Right atrium auricular region (tissue), 2 donors: ENCODE measurements around the gene QRSL1. TPM values are rescaled to one million over a fixed set of nuclear protein-coding genes. Genes with fewer than 3 reads are reported as not detected.

ENCODE experiments used
- DNase-seq: peaks from one replicate; pipeline ENCODE4 v3.0.0-alpha.2; 2019; ENCODE audit warnings: low spot score
- H3K27ac ChIP-seq, 2 donors: fragments of 200-600 bp; sonication (generic); 1 replicate in 1 of 2; 2 replicates in 1 of 2; pipeline ENCODE4 v1.5.1; 2016 to 2019
- H3K27me3 ChIP-seq, 2 donors: fragments of 200-600 bp; sonication (generic); one replicate each; pipeline versions ENCODE4 v1.5.1 to v1.6.0; 2017 to 2019
- H3K36me3 ChIP-seq: fragments of 200-600 bp; sonication (generic); one replicate; pipeline ENCODE4 v1.5.1; 2016
- H3K4me1 ChIP-seq, 2 donors: fragments of 200-600 bp; sonication (generic); one replicate each; pipeline versions ENCODE4 v1.5.1 to v1.6.0; 2017 to 2019
- H3K4me3 ChIP-seq, 2 donors: fragments of 200-600 bp; sonication (generic); 1 replicate in 1 of 2; 2 replicates in 1 of 2; pipeline ENCODE4 v1.5.1; 2017 to 2019; ENCODE audit warnings: mild to moderate bottlenecking in 1 of 2, moderate library complexity in 1 of 2
- H3K9me3 ChIP-seq, 2 donors: fragments of 200-600 bp; sonication (generic); one replicate each; pipeline ENCODE4 v1.5.1; 2019
- CTCF ChIP-seq, 2 donors: fragments of 200-600 bp; sonication (generic); IDR thresholded peaks; one replicate each; pipeline ENCODE4 v1.5.1; 2019; ENCODE audit warnings: antibody characterized with exemption in 2 of 2
- total RNA-seq, 2 donors: library from RNA; depleted of rRNA; stranded (reverse); fragments of >200 nt; gene quantifications; one replicate each; pipeline ENCODE4 v1.1.0, GENCODE V29; 2016

Gene QRSL1
- total RNA-seq, 2 donors from 2014 or later = 7.0 to 17.1 TPM

GRCh38 chr6:106612671-106613416 is 16.5 kb upstream of the QRSL1 start:
- no peak overlapping the region for H3K27ac ChIP-seq
- H3K27me3 ChIP-seq = no peaks in the 10 kb centered on the region
- no peaks in the 10 kb centered on the region for H3K36me3 ChIP-seq
- TF ChIP-seq CTCF (IDR thresholded peaks at IDR 0.05) = no peak
- H3K9me3 ChIP-seq = no peaks in the 10 kb centered on the region
- no peak for DNase-seq
- H3K4me3 ChIP-seq = no peak overlapping the region
- H3K4me1 ChIP-seq = no peaks in the 10 kb centered on the region

- no peak for TF ChIP-seq CTCF (IDR thresholded peaks at IDR 0.05)
- no peak for DNase-seq
- no peaks in the 10 kb centered on the region for H3K36me3 ChIP-seq
These were observed 15.8 kb upstream of the QRSL1 start for GRCh38 chr6:106613590-106613989.

GRCh38 chr6:106614166-106614565 is 15.2 kb upstream of the QRSL1 start:
- Histone ChIP-seq H3K4me1 (no peaks in the 10 kb centered on the region), H3K27me3 (no peaks in the 10 kb centered on the region), H3K9me3 (no peaks in the 10 kb centered on the region), H3K27ac (no peak overlapping the region), H3K36me3 (no peaks in the 10 kb centered on the region), H3K4me3 (no peak overlapping the region)
- no peak for DNase-seq
- no peak for TF ChIP-seq CTCF (IDR thresholded peaks at IDR 0.05)

More at GRCh38 chr6:106613590-106613989, 15.8 kb upstream of the QRSL1 start:
- H3K4me3 ChIP-seq = no peak overlapping the region
- H3K9me3 ChIP-seq = no peaks in the 10 kb centered on the region
- no peaks in the 10 kb centered on the region for H3K4me1 ChIP-seq
- H3K27me3 ChIP-seq = no peaks in the 10 kb centered on the region
- H3K27ac ChIP-seq = no peak overlapping the region

- no peak overlapping the region for H3K27ac ChIP-seq
- no peaks in the 10 kb centered on the region for H3K36me3 ChIP-seq
- no peaks in the 10 kb centered on the region for H3K9me3 ChIP-seq
- no peak for DNase-seq
- H3K4me1 ChIP-seq = no peaks in the 10 kb centered on the region
- H3K4me3 ChIP-seq = no peak overlapping the region
- no peak for TF ChIP-seq CTCF (IDR thresholded peaks at IDR 0.05)
- H3K27me3 ChIP-seq = no peaks in the 10 kb centered on the region
These were observed 14.7 kb upstream of the QRSL1 start for GRCh38 chr6:106614592-106615257.

- DNase-seq = no peak
- no peak overlapping the region for H3K4me3 ChIP-seq
- no peaks in the 10 kb centered on the region for H3K36me3 ChIP-seq
- no peaks in the 10 kb centered on the region for H3K9me3 ChIP-seq
- TF ChIP-seq CTCF (IDR thresholded peaks at IDR 0.05) = no peak
- H3K27ac ChIP-seq = no peak overlapping the region
- no peaks in the 10 kb centered on the region for H3K27me3 ChIP-seq
- H3K4me1 ChIP-seq = no peaks in the 10 kb centered on the region
These were observed 12.1 kb upstream of the QRSL1 start for GRCh38 chr6:106617302-106617701.
